CD4-positive, alpha-beta T cell (primary cell): ENCODE data around the gene FAM131B. TPM values are rescaled to one million over a fixed set of nuclear protein-coding genes. Genes with fewer than 3 reads are reported as not detected.

Experiments used
- ATAC-seq: fragments of 200-7000 bp; cut with Tn5 transposase; one replicate; pipeline ENCODE4 v1.10.0; 2022; ENCODE audit warnings: mild to moderate bottlenecking; ENCODE audit not compliant: poor library complexity
- CTCF ChIA-PET: fragments of 350-600 bp; sonication (Branson Sonifier 250); formaldehyde crosslinking; loops from one replicate; lab custom pipeline; 2021; ENCODE audit warnings: antibody characterized with exemption, inconsistent platforms; lab: Charles Lee
- POLR2A ChIA-PET: fragments of 350-600 bp; sonication (Branson Sonifier 250); formaldehyde crosslinking; loops from one replicate; lab custom pipeline; 2021; ENCODE audit warnings: antibody characterized with exemption, inconsistent platforms; lab: Charles Lee
- DNase-seq, 14 experiments: peaks; one replicate each; pipeline ENCODE4 v3.0.0-alpha.2; 2013 to 2020; ENCODE audit warnings: mixed read lengths in 2 of 14
- H3K27ac ChIP-seq, 2 donors: one replicate each; pipeline versions ENCODE4 v1.5.1 to v1.7.0; 2013; ENCODE audit warnings: low read length in 2 of 2, low read depth in 1 of 2, mild to moderate bottlenecking in 1 of 2
- H3K27me3 ChIP-seq, 2 experiments: 1 replicate in 1 of 2; 2 replicates in 1 of 2; pipeline versions ENCODE4 v1.6.1 to v1.7.0; 2013; ENCODE audit warnings: low read length in 2 of 2, control low read depth in 1 of 2, mild to moderate bottlenecking in 1 of 2, moderate library complexity in 1 of 2; ENCODE audit not compliant: insufficient read depth in 2 of 2, control insufficient read depth in 1 of 2
- H3K36me3 ChIP-seq: one replicate; pipeline ENCODE4 v1.6.1; 2013; ENCODE audit warnings: low read length, control low read depth; ENCODE audit not compliant: insufficient read depth
- H3K4me1 ChIP-seq: one replicate; pipeline ENCODE4 v1.6.1; 2013; ENCODE audit warnings: low read length, control low read depth; ENCODE audit not compliant: insufficient read depth
- H3K4me3 ChIP-seq: one replicate; pipeline ENCODE4 v1.5.1; 2013; ENCODE audit warnings: mild to moderate bottlenecking, low read length, moderate library complexity
- H3K9me3 ChIP-seq, 2 experiments: 1 replicate in 1 of 2; 2 replicates in 1 of 2; pipeline versions ENCODE4 v1.6.1 to v1.7.0; 2013; ENCODE audit warnings: low read length in 2 of 2, mild to moderate bottlenecking in 2 of 2, control low read depth in 1 of 2, moderate library complexity in 1 of 2; ENCODE audit not compliant: control insufficient read depth in 1 of 2, insufficient read depth in 1 of 2
- H3K27ac Mint-ChIP-seq: one replicate; pipeline ENCODE4 v1.8.0; 2020; ENCODE audit warnings: mixed read lengths
- H3K27me3 Mint-ChIP-seq: one replicate; pipeline ENCODE4 v1.8.0; 2021; ENCODE audit warnings: mixed read lengths
- H3K36me3 Mint-ChIP-seq: one replicate; pipeline ENCODE4 v1.8.0; 2021; ENCODE audit warnings: low read depth, mixed read lengths
- H3K4me1 Mint-ChIP-seq: one replicate; pipeline ENCODE4 v1.8.0; 2021; ENCODE audit warnings: low read depth, mixed read lengths
- H3K4me3 Mint-ChIP-seq: one replicate; pipeline ENCODE4 v1.8.0; 2020; ENCODE audit warnings: mild to moderate bottlenecking, mixed read lengths
- H3K9me3 Mint-ChIP-seq: one replicate; pipeline ENCODE4 v1.8.0; 2020; ENCODE audit warnings: mixed read lengths
- CTCF ChIP-seq: fragments of 200-600 bp; IDR thresholded peaks from one replicate; pipeline ENCODE4 v1.8.0; 2022; ENCODE audit warnings: antibody characterized with exemption, mild to moderate bottlenecking
- intact Hi-C, 2 experiments: fragments of 100-400 bp; cut with DNase I in 1 of 2; cut with micrococcal nuclease in 1 of 2; formaldehyde crosslinking; loops; one replicate each; pipeline versions ENCODE4 v1.15.1 to v1.9.0; 2023 to 2025; cut with DNase I, micrococcal nuclease
- total RNA-seq, 174 experiments: library from RNA in 2 of 174; stranded (reverse) in 2 of 174; gene quantifications; one replicate each; pipeline ENCODE4 v1.2.3 and lab custom pipeline; 2021 to 2026

FAM131B gene
- total RNA-seq, 2 experiments from 2014 or later, result 0.14 TPM; not detected in 1

GRCh38 chr7:143347950-143348349 lies 14.6 kb downstream of the FAM131B start:
- CTCF ChIA-PET, result interaction anchor here (1.2 kb wide), 1 partner anchor 27 kb away, joined by 4 read pairs; no protein-coding TSS in a partner anchor
- no peaks in the 10 kb centered on the region for H3K9me3 Mint-ChIP-seq
- Histone ChIP-seq H3K36me3 (no peaks in the 10 kb centered on the region), H3K27ac (no peak overlapping the region), H3K9me3 (peaks cover 0 to 6% of the 10 kb centered on the region in 2 experiments), H3K4me1 (peaks cover 9% of the 10 kb centered on the region), H3K27me3 (peaks cover 0 to 4% of the 10 kb centered on the region in 2 experiments), H3K4me3 (no peak overlapping the region)
- peaks cover 9% of the 10 kb centered on the region for H3K4me1 Mint-ChIP-seq
- no peak for DNase-seq
- H3K27ac Mint-ChIP-seq, result no peak overlapping the region
- no peak overlapping the region for H3K4me3 Mint-ChIP-seq
- intact Hi-C loops, result no loop called here
- no peak for TF ChIP-seq CTCF
- no peak for ATAC-seq
- no peaks in the 10 kb centered on the region for H3K36me3 Mint-ChIP-seq
- POLR2A ChIA-PET, result interaction anchor here (0.7 kb wide), 1 partner anchor 38 kb away, joined by 3 read pairs; no protein-coding TSS in a partner anchor
- peaks cover 14% of the 10 kb centered on the region for H3K27me3 Mint-ChIP-seq

GRCh38 chr7:143346018-143346417 lies 16.5 kb downstream of the FAM131B start:
- Mint-ChIP-seq H3K9me3 (no peaks in the 10 kb centered on the region), H3K27me3 (peaks cover 14% of the 10 kb centered on the region), H3K27ac (no peak overlapping the region), H3K36me3 (no peaks in the 10 kb centered on the region), H3K4me3 (no peak overlapping the region), H3K4me1 (peaks cover 9% of the 10 kb centered on the region)
- no peaks in the 10 kb centered on the region for H3K36me3 ChIP-seq
- no peak for TF ChIP-seq CTCF
- no peak for ATAC-seq
- H3K9me3 ChIP-seq, result no peaks in the 10 kb centered on the region
- ChIA-PET POLR2A (interaction anchor here (0.9 to 1.8 kb wide), 6 partner anchors 11 to 62 kb away, joined by 3 to 9 read pairs (median 4); partner anchors contain the start of gene EPHA1), CTCF (interaction anchor here (0.6 to 1.8 kb wide), 12 partner anchors 9 to 126 kb away, joined by 3 to 12 read pairs (median 5); partner anchors contain the start of gene ZYX)
- intact Hi-C loops, result no loop called here
- H3K27me3 ChIP-seq, result peaks cover 0 to 4% of the 10 kb centered on the region in 2 experiments
- no peak for DNase-seq
- peaks cover 9% of the 10 kb centered on the region for H3K4me1 ChIP-seq
- H3K4me3 ChIP-seq, result no peak overlapping the region
- H3K27ac ChIP-seq, result no peak overlapping the region

GRCh38 chr7:143345428-143345900 lies 17.0 kb downstream of the FAM131B start:
- Mint-ChIP-seq H3K4me1 (peaks cover 9% of the 10 kb centered on the region), H3K27me3 (peaks cover 15% of the 10 kb centered on the region), H3K4me3 (peak overlapping the region; percentile 65), H3K36me3 (no peaks in the 10 kb centered on the region), H3K27ac (no peak overlapping the region), H3K9me3 (no peaks in the 10 kb centered on the region)
- peak overlapping the region; percentile 17 for H3K4me3 ChIP-seq
- no peaks in the 10 kb centered on the region for H3K9me3 ChIP-seq
- ChIA-PET POLR2A (interaction anchor here (0.8 to 1.8 kb wide), 7 partner anchors 11 to 63 kb away, joined by 3 to 9 read pairs (median 3); partner anchors contain the start of gene EPHA1), CTCF (interaction anchor here (0.6 to 1.8 kb wide), 12 partner anchors 9 to 125 kb away, joined by 3 to 12 read pairs (median 5); partner anchors contain the start of gene ZYX)
- no peaks in the 10 kb centered on the region for H3K36me3 ChIP-seq
- TF ChIP-seq CTCF, result peak; percentile 67
- H3K27ac ChIP-seq, result no peak overlapping the region
- peak; percentile 42 to 86 (median 60) for DNase-seq
- intact Hi-C loops, result loop anchor here in 1 of 2 experiments (1.0 kb wide), 1 partner anchor 71 kb away; no protein-coding TSS in a partner anchor
- H3K27me3 ChIP-seq, result peaks cover 0 to 4% of the 10 kb centered on the region in 2 experiments
- peaks cover 9% of the 10 kb centered on the region for H3K4me1 ChIP-seq
- peak; percentile 100 for ATAC-seq
